Measurements from ENCODE around the gene MMP15.

Gene MMP15

DNA sequence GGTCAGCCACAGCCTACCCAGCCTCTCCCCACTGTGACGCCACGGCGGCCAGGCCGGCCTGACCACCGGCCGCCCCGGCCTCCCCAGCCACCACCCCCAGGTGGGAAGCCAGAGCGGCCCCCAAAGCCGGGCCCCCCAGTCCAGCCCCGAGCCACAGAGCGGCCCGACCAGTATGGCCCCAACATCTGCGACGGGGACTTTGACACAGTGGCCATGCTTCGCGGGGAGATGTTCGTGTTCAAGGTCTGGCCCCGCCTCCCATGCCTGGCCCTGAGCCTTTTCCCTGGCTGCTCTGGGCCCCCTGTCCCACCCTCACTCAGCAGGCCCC, 16.0 kb downstream of the MMP15 start:
- no peak overlapping the region for H3K18ac ChIP-seq (ENCODE audit: low read length)
- whole genome bisulfite sequencing (ENCODE audit: extremely low coverage, insufficient coverage, low lambda C conversion rate), result no CpG with 5 or more reads among the region's 18 CpGs
- no peak overlapping the region for H3K4ac ChIP-seq (ENCODE audit: low read depth, low read length)
- no peaks in the 10 kb centered on the region for H3K79me1 ChIP-seq (ENCODE audit: low read length)
- H3K9ac ChIP-seq (ENCODE audit: low read length), result no peak overlapping the region
- H3K36me3 ChIP-seq (ENCODE audit: control insufficient read depth, insufficient read depth, low read length), result peaks cover 13% of the 10 kb centered on the region
- H3K4me2 ChIP-seq (ENCODE audit: low read length), result no peak overlapping the region
- no peak overlapping the region for H2BK120ac ChIP-seq (ENCODE audit: low read depth, low read length)
- no peak overlapping the region for H3K27ac ChIP-seq (ENCODE audit: low read depth, low read length)
- H2AK5ac ChIP-seq (ENCODE audit: low read length), result no peak overlapping the region
- H3K79me2 ChIP-seq (ENCODE audit: control insufficient read depth, insufficient read depth, low read length), result no peaks in the 10 kb centered on the region
- H3K23ac ChIP-seq (ENCODE audit: low read length), result no peak overlapping the region
- H3K56ac ChIP-seq (ENCODE audit: low read length), result no peak overlapping the region
- H3K4me1 ChIP-seq (ENCODE audit: control insufficient read depth, low read depth, low read length), result no peaks in the 10 kb centered on the region
- no peak for DNase-seq
- H4K5ac ChIP-seq (ENCODE audit: low read length), result no peak overlapping the region
- H4K8ac ChIP-seq (ENCODE audit: low read depth, low read length), result no peak overlapping the region
- no peak overlapping the region for H2BK5ac ChIP-seq (ENCODE audit: low read length)
- H3K4me3 ChIP-seq (ENCODE audit: low read length), result no peak overlapping the region
- no peaks in the 10 kb centered on the region for H3K27me3 ChIP-seq (ENCODE audit: insufficient read depth, low read length, poor library complexity)
- H2BK15ac ChIP-seq (replicated peaks; ENCODE audit: low read depth), result no peak overlapping the region

DNA sequence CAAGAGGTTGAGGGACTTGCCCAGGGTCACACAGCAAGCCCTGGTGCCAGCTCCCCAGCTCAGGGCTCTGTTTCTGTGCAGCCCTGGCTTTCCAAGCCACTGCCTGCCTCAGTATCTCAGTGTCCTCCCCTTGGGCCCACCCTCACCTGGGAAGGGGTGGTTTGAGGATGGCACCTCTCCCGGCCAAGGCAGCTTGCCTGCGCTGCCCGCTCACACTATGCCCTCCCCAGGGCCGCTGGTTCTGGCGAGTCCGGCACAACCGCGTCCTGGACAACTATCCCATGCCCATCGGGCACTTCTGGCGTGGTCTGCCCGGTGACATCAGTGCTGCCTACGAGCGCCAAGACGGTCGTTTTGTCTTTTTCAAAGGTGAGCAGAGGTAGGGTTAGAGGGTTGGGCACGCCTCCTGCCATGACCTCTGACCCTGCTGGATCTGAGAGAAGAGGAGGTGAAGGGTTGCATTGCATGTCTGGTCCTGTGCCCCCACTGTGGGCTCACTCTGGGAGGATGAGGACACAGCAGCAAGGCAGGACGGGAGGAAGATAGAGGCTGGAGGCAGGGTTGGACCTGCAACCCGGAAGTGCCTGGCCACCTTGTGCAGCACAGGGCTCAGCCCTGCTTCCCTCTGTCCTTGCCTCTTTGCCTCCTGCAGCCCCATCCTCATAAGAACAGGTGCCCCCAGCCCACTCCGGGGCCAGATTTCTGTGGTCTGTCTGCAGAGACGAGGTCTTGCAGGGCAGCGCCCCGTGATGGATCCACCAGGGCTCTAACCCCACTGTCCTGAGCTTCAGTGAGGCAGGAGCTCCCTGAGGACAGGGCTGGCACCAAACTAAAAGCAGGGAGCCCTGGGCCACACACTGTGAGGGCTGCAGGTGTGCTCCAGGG, 16.7 kb downstream of the MMP15 start:
- no CpG with 5 or more reads among the region's 22 CpGs for WGBS (ENCODE audit: extremely low coverage, insufficient coverage, low lambda C conversion rate)
- H3K56ac ChIP-seq (ENCODE audit: low read length), result no peak overlapping the region
- H2BK120ac ChIP-seq (ENCODE audit: low read depth, low read length), result no peak overlapping the region
- no peak for DNase-seq
- no peaks in the 10 kb centered on the region for H3K79me1 ChIP-seq (ENCODE audit: low read length)
- no peak overlapping the region for H4K8ac ChIP-seq (ENCODE audit: low read depth, low read length)
- H3K4me2 ChIP-seq (ENCODE audit: low read length), result no peak overlapping the region
- no peak overlapping the region for H3K27ac ChIP-seq (ENCODE audit: low read depth, low read length)
- H4K5ac ChIP-seq (ENCODE audit: low read length), result no peak overlapping the region
- H3K9ac ChIP-seq (ENCODE audit: low read length), result no peak overlapping the region
- no peaks in the 10 kb centered on the region for H3K27me3 ChIP-seq (ENCODE audit: insufficient read depth, low read length, poor library complexity)
- H2AK5ac ChIP-seq (ENCODE audit: low read length), result no peak overlapping the region
- H3K36me3 ChIP-seq (ENCODE audit: control insufficient read depth, insufficient read depth, low read length), result peaks cover 13% of the 10 kb centered on the region
- no peaks in the 10 kb centered on the region for H3K4me1 ChIP-seq (ENCODE audit: control insufficient read depth, low read depth, low read length)
- H2BK5ac ChIP-seq (ENCODE audit: low read length), result no peak overlapping the region
- no peak overlapping the region for H3K23ac ChIP-seq (ENCODE audit: low read length)
- no peaks in the 10 kb centered on the region for H3K79me2 ChIP-seq (ENCODE audit: control insufficient read depth, insufficient read depth, low read length)
- H3K4ac ChIP-seq (ENCODE audit: low read depth, low read length), result no peak overlapping the region
- H2BK15ac ChIP-seq (replicated peaks; ENCODE audit: low read depth), result no peak overlapping the region
- H3K4me3 ChIP-seq (ENCODE audit: low read length), result no peak overlapping the region
- H3K18ac ChIP-seq (ENCODE audit: low read length), result no peak overlapping the region

DNA sequence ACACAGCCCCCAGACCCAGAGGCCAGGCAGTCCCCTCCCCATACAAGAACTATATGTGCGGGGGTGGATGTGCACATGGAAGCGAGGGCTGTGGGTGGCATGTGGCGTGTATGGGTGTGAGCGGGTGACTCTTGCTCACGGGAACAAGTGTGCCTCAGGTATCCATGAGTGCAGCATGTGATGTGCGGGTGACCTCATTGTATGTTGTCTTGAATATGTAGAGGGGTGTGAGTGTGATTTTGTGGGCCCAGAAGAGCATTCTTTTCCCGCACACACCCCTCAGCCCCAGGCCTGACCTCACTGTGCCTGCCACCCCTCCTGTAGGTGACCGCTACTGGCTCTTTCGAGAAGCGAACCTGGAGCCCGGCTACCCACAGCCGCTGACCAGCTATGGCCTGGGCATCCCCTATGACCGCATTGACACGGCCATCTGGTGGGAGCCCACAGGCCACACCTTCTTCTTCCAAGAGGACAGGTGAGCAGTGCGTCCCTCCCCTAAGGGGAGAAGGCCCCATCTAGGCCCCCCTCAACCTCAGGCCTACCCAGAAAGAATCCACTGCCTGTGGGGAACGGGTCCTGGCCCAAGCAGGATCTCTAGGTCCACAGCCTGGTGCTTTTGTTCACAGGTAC, 17.4 kb downstream of the MMP15 start:
- DNase-seq, result no peak
- Histone ChIP-seq H2BK5ac (ENCODE audit: low read length) (no peak overlapping the region), H3K36me3 (ENCODE audit: control insufficient read depth, insufficient read depth, low read length) (peaks cover 13% of the 10 kb centered on the region), H4K5ac (ENCODE audit: low read length) (no peak overlapping the region), H3K79me1 (ENCODE audit: low read length) (no peaks in the 10 kb centered on the region), H3K4me1 (ENCODE audit: control insufficient read depth, low read depth, low read length) (no peaks in the 10 kb centered on the region), H2AK5ac (ENCODE audit: low read length) (no peak overlapping the region), H3K23ac (ENCODE audit: low read length) (no peak overlapping the region), H3K4ac (ENCODE audit: low read depth, low read length) (no peak overlapping the region), H3K9ac (ENCODE audit: low read length) (no peak overlapping the region), H3K18ac (ENCODE audit: low read length) (no peak overlapping the region), H2BK15ac (replicated peaks; ENCODE audit: low read depth) (no peak overlapping the region), H3K79me2 (ENCODE audit: control insufficient read depth, insufficient read depth, low read length) (no peaks in the 10 kb centered on the region), H4K8ac (ENCODE audit: low read depth, low read length) (no peak overlapping the region), H3K27ac (ENCODE audit: low read depth, low read length) (no peak overlapping the region), H3K27me3 (ENCODE audit: insufficient read depth, low read length, poor library complexity) (no peaks in the 10 kb centered on the region), H3K56ac (ENCODE audit: low read length) (no peak overlapping the region), H3K4me2 (ENCODE audit: low read length) (no peak overlapping the region), H2BK120ac (ENCODE audit: low read depth, low read length) (no peak overlapping the region), H3K4me3 (ENCODE audit: low read length) (no peak overlapping the region)
- no CpG with 5 or more reads among the region's 16 CpGs for WGBS (ENCODE audit: extremely low coverage, insufficient coverage, low lambda C conversion rate)

DNA sequence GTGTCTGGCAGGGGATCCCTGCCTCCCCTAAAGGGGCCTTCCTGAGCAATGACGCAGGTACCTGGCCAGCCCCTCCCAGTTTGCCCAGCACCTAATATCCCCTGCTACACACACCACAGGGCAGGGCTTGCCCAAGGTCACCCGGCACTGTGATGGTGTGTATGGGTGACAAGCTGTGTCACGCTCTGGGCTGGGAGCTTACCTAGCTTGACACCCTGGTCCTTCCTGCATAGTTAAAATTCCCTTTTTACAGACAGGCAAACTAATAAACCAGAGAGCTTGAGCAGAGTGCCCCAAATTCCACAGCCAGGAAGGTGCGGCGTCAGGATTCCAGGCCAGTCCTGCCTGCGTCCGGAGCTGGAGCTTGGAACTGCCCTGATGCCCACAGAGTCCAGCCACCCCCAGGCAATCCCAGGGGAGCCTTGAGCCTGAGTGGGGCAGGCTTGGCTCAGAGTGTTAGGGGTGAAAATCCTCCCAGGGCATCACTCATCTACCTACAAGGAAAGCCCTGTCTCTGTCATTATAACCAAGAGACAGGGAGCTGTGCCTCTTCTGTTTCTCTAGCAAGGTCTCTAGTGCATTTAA, 18.1 kb downstream of the MMP15 start:
- Histone ChIP-seq H2AK5ac (ENCODE audit: low read length) (no peak overlapping the region), H3K18ac (ENCODE audit: low read length) (no peak overlapping the region), H2BK15ac (replicated peaks; ENCODE audit: low read depth) (no peak overlapping the region), H2BK5ac (ENCODE audit: low read length) (no peak overlapping the region), H2BK120ac (ENCODE audit: low read depth, low read length) (no peak overlapping the region), H3K79me2 (ENCODE audit: control insufficient read depth, insufficient read depth, low read length) (no peaks in the 10 kb centered on the region), H4K8ac (ENCODE audit: low read depth, low read length) (no peak overlapping the region), H3K79me1 (ENCODE audit: low read length) (no peaks in the 10 kb centered on the region), H3K56ac (ENCODE audit: low read length) (no peak overlapping the region), H3K36me3 (ENCODE audit: control insufficient read depth, insufficient read depth, low read length) (peaks cover 10% of the 10 kb centered on the region), H3K4me3 (ENCODE audit: low read length) (no peak overlapping the region), H3K4me1 (ENCODE audit: control insufficient read depth, low read depth, low read length) (no peaks in the 10 kb centered on the region), H3K4ac (ENCODE audit: low read depth, low read length) (no peak overlapping the region), H3K27me3 (ENCODE audit: insufficient read depth, low read length, poor library complexity) (no peaks in the 10 kb centered on the region), H3K4me2 (ENCODE audit: low read length) (no peak overlapping the region), H3K27ac (ENCODE audit: low read depth, low read length) (no peak overlapping the region), H3K23ac (ENCODE audit: low read length) (no peak overlapping the region), H3K9ac (ENCODE audit: low read length) (no peak overlapping the region), H4K5ac (ENCODE audit: low read length) (no peak overlapping the region)
- no peak for DNase-seq
- no CpG with 5 or more reads among the region's 7 CpGs for WGBS (ENCODE audit: extremely low coverage, insufficient coverage, low lambda C conversion rate)

DNA sequence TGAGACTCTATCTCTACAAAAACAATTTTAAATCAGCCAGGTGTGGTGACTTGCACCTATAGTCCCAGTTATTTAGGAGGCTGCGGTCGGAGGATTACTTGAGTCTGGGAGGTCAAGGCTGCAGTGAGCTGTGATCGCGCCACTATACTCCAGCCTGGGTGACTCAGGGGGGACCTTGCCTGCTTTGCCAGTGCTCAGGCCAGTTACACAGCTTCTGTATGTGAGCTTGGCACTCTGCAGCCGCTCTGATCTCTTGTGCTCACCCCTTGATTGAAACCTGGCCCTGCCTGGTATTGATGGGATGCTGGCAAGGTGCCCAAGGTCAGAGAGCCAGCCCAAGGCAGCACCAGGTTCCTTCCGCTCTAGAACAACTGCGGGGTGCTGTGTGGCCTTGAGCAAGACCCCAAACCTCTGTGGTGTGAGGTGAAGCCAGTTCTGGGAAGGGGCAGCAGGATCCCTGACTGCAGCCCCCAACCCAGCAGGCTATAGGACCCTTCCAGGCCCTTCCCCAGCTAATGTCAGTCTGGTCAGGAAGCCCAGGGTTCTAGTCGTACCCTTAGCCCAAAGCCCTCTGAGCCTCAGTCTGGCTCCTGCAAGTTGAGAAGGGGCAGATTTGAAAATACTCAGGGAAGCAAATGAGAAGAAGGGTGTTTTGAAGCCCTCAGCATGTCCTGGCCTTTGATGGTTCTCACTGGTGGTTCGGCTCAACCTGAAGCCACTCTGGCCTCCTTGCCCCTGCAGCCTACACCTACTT, 18.9 kb downstream of the MMP15 start:
- WGBS (ENCODE audit: extremely low coverage, insufficient coverage, low lambda C conversion rate), result no CpG with 5 or more reads among the region's 9 CpGs
- H3K23ac ChIP-seq (ENCODE audit: low read length), result no peak overlapping the region
- peaks cover 10% of the 10 kb centered on the region for H3K36me3 ChIP-seq (ENCODE audit: control insufficient read depth, insufficient read depth, low read length)
- no peak overlapping the region for H3K27ac ChIP-seq (ENCODE audit: low read depth, low read length)
- DNase-seq, result no peak
- H3K4me1 ChIP-seq (ENCODE audit: control insufficient read depth, low read depth, low read length), result no peaks in the 10 kb centered on the region
- H2BK120ac ChIP-seq (ENCODE audit: low read depth, low read length), result no peak overlapping the region
- H3K9ac ChIP-seq (ENCODE audit: low read length), result no peak overlapping the region
- H4K8ac ChIP-seq (ENCODE audit: low read depth, low read length), result no peak overlapping the region
- no peak overlapping the region for H2BK5ac ChIP-seq (ENCODE audit: low read length)
- no peak overlapping the region for H3K56ac ChIP-seq (ENCODE audit: low read length)
- no peaks in the 10 kb centered on the region for H3K27me3 ChIP-seq (ENCODE audit: insufficient read depth, low read length, poor library complexity)
- no peaks in the 10 kb centered on the region for H3K79me1 ChIP-seq (ENCODE audit: low read length)
- H3K79me2 ChIP-seq (ENCODE audit: control insufficient read depth, insufficient read depth, low read length), result no peaks in the 10 kb centered on the region
- H3K4ac ChIP-seq (ENCODE audit: low read depth, low read length), result no peak overlapping the region
- H3K4me3 ChIP-seq (ENCODE audit: low read length), result no peak overlapping the region
- H2AK5ac ChIP-seq (ENCODE audit: low read length), result no peak overlapping the region
- no peak overlapping the region for H4K5ac ChIP-seq (ENCODE audit: low read length)
- H3K4me2 ChIP-seq (ENCODE audit: low read length), result no peak overlapping the region
- no peak overlapping the region for H3K18ac ChIP-seq (ENCODE audit: low read length)
- no peak overlapping the region for H2BK15ac ChIP-seq (replicated peaks; ENCODE audit: low read depth)

All from mesendoderm (in vitro differentiated cells).